ENCODE measurements around the gene CAPN7.
A peak's percentile ranks its signal among the peaks of the same experiment; 100 is the strongest.

Gene CAPN7

GRCh38 chr3:15267502-15267901 is 61.5 kb downstream of the CAPN7 start:
- Histone ChIP-seq H3K27me3 (ENCODE audit: insufficient read depth, poor library complexity, severe bottlenecking) (no peaks in the 10 kb centered on the region), H3K27ac (replicated peaks) (no peak overlapping the region), H3K4me3 (replicated peaks; ENCODE audit: insufficient read depth, low read length) (no peak overlapping the region)
- TF ChIP-seq GABPA (IDR thresholded peaks at IDR 0.05; ENCODE audit: low read depth) = no peak
- no peak for TF ChIP-seq REST (IDR thresholded peaks at IDR 0.05; ENCODE audit: insufficient replicate concordance, low read depth)
- TF ChIP-seq POLR2AphosphoS5 (IDR thresholded peaks at IDR 0.05; ENCODE audit: low read depth) = no peak
- TF ChIP-seq SPI1 (IDR thresholded peaks at IDR 0.05; ENCODE audit: borderline replicate concordance, low read depth) = no peak
- TF ChIP-seq CTCF (IDR thresholded peaks at IDR 0.05; ENCODE audit: insufficient read depth, low read length) = no peak
- no peak for DNase-seq (ENCODE audit: low read depth in 1 of 2, low spot score in 1 of 2)

- TF ChIP-seq POLR2AphosphoS5 (IDR thresholded peaks at IDR 0.05; ENCODE audit: low read depth) (no peak), SPI1 (IDR thresholded peaks at IDR 0.05; ENCODE audit: borderline replicate concordance, low read depth) (no peak), CTCF (IDR thresholded peaks at IDR 0.05; ENCODE audit: insufficient read depth, low read length) (peak; percentile 81)
- no peak overlapping the region for H3K4me3 ChIP-seq (replicated peaks; ENCODE audit: insufficient read depth, low read length)
- H3K27me3 ChIP-seq (ENCODE audit: insufficient read depth, poor library complexity, severe bottlenecking) = no peaks in the 10 kb centered on the region
- no peak overlapping the region for H3K27ac ChIP-seq (replicated peaks)
- peak; percentile 59 to 85 for DNase-seq (ENCODE audit: low read depth in 1 of 2, low spot score in 1 of 2)
Observed at GRCh38 chr3:15268033-15268631, 62.1 kb downstream of the CAPN7 start.

GRCh38 chr3:15269091-15269989 is 63.3 kb downstream of the CAPN7 start:
- peak; percentile 89 to 92 for DNase-seq (ENCODE audit: low read depth in 1 of 2, low spot score in 1 of 2)
- Histone ChIP-seq H3K27me3 (ENCODE audit: insufficient read depth, poor library complexity, severe bottlenecking) (no peaks in the 10 kb centered on the region), H3K4me3 (replicated peaks; ENCODE audit: insufficient read depth, low read length) (no peak overlapping the region), H3K27ac (replicated peaks) (no peak overlapping the region)
- no peak for TF ChIP-seq CTCF (IDR thresholded peaks at IDR 0.05; ENCODE audit: insufficient read depth, low read length)
- no peak for TF ChIP-seq POLR2AphosphoS5 (IDR thresholded peaks at IDR 0.05; ENCODE audit: low read depth)
- no peak for TF ChIP-seq REST (IDR thresholded peaks at IDR 0.05; ENCODE audit: insufficient replicate concordance, low read depth)
- no peak for TF ChIP-seq GABPA (IDR thresholded peaks at IDR 0.05; ENCODE audit: low read depth)
- no peak for TF ChIP-seq SPI1 (IDR thresholded peaks at IDR 0.05; ENCODE audit: borderline replicate concordance, low read depth)
